K562 (cell line): ENCODE measurements around the gene CAMK2N1. TPM values are rescaled to one million over a fixed set of nuclear protein-coding genes. Genes with fewer than 3 reads are reported as not detected.

Experiments
- CEBPG ChIP-seq, 3 experiments: fragments of 200-800 bp in 1 of 3; sonication (Bioruptor generic) in 1 of 3; sonication (generic) in 1 of 3; formaldehyde crosslinking in 1 of 3; IDR thresholded peaks in 2 of 3; conservative IDR thresholded peaks in 1 of 3; 2 replicates each; pipeline versions ENCODE4 v1.6.1 to v1.8.0; 2016 to 2022; ENCODE audit warnings: missing compliant biosample characterization in 2 of 3, missing genetic modification characterization in 2 of 3, mild to moderate bottlenecking in 1 of 3, missing genetic modification reagents in 1 of 3
- CREBBP ChIP-seq: IDR thresholded peaks from one replicate; pipeline ENCODE4 v1.6.1; 2012; ENCODE audit warnings: low read depth, mild to moderate bottlenecking, control low read depth, inconsistent platforms, low read length
- CTCF ChIP-seq, 3 experiments: IDR thresholded peaks in 2 of 3; conservative IDR thresholded peaks in 1 of 3; 2 replicates each; pipeline ENCODE4 v1.5.1; 2011 to 2012; ENCODE audit warnings: low read length in 3 of 3, mild to moderate bottlenecking in 3 of 3, control low read depth in 2 of 3, improper control_type of control experiment in 1 of 3, inconsistent platforms in 1 of 3, low read depth in 1 of 3, mixed read lengths in 1 of 3, moderate library complexity in 1 of 3; ENCODE audit not compliant: insufficient read depth in 2 of 3
- DIDO1 ChIP-seq: fragments of 450-650 bp; IDR thresholded peaks from 2 replicates; pipeline ENCODE4 v1.6.1; 2016; ENCODE audit warnings: low read depth, missing biosample characterization, missing genetic modification characterization
- E2F6 ChIP-seq, 2 experiments: IDR thresholded peaks; 2 replicates each; pipeline ENCODE4 v1.6.1; 2011; ENCODE audit warnings: borderline replicate concordance in 1 of 2, control low read depth in 1 of 2, low read depth in 1 of 2, low read length in 1 of 2, mild to moderate bottlenecking in 1 of 2, mixed read lengths in 1 of 2, moderate library complexity in 1 of 2; ENCODE audit not compliant: insufficient read depth in 1 of 2, insufficient read length in 1 of 2, poor library complexity in 1 of 2, severe bottlenecking in 1 of 2; ENCODE audit errors: extremely low read depth in 1 of 2
- EHMT2 ChIP-seq: fragments of 450-650 bp; IDR thresholded peaks from 2 replicates; pipeline ENCODE4 v1.6.1; 2018; ENCODE audit warnings: antibody characterized with exemption
- FOXO4 ChIP-seq: fragments of 450-650 bp; formaldehyde crosslinking; IDR thresholded peaks from 2 replicates; pipeline ENCODE4 v1.4.0; 2020; ENCODE audit warnings: mild to moderate bottlenecking, moderate library complexity
- HLTF ChIP-seq: fragments of 450-650 bp; IDR thresholded peaks from 2 replicates; pipeline ENCODE4 v1.6.1; 2016
- KLF1 ChIP-seq: fragments of 450-650 bp; IDR thresholded peaks from 2 replicates; pipeline ENCODE4 v1.6.1; 2016; ENCODE audit warnings: missing genetic modification characterization, missing compliant biosample characterization
- KLF13 ChIP-seq: fragments of 450-650 bp; IDR thresholded peaks from 2 replicates; pipeline ENCODE4 v1.6.1; 2016; ENCODE audit warnings: missing genetic modification characterization, low read depth, mild to moderate bottlenecking, missing compliant biosample characterization, moderate library complexity, borderline replicate concordance
- LARP7 ChIP-seq: fragments of 450-650 bp; IDR thresholded peaks from 2 replicates; pipeline ENCODE4 v1.6.1; 2016
- MBD1 ChIP-seq: fragments of 250-450 bp; sonication (Bioruptor Pico); IDR thresholded peaks from 2 replicates; pipeline ENCODE4 v1.8.0; 2022; ENCODE audit warnings: inconsistent platforms
- NCOA1 ChIP-seq: fragments of 450-650 bp; IDR thresholded peaks from 2 replicates; pipeline ENCODE4 v1.6.1; 2016; ENCODE audit warnings: low read depth
- NRF1 ChIP-seq, 2 experiments: fragments of 450-650 bp; IDR thresholded peaks in 1 of 2; conservative IDR thresholded peaks in 1 of 2; 2 replicates each; pipeline ENCODE4 v1.6.1; 2014; ENCODE audit warnings: mild to moderate bottlenecking in 2 of 2
- RBM34 ChIP-seq: fragments of 200-400 bp; formaldehyde crosslinking; IDR thresholded peaks from 2 replicates; pipeline ENCODE4 v1.6.1; 2018; ENCODE audit warnings: low read length, borderline replicate concordance; ENCODE audit not compliant: insufficient read depth
- TEAD2 ChIP-seq: fragments of 450-650 bp; IDR thresholded peaks from 2 replicates; pipeline ENCODE4 v1.6.1; 2016; ENCODE audit warnings: missing genetic modification characterization, control low read depth, missing compliant biosample characterization
- THRAP3 ChIP-seq: fragments of 450-650 bp; IDR thresholded peaks from 2 replicates; pipeline ENCODE4 v1.6.1; 2016; ENCODE audit warnings: mild to moderate bottlenecking, inconsistent platforms, borderline replicate concordance
- ZNF175 ChIP-seq: fragments of 200-800 bp; sonication (Bioruptor generic); IDR thresholded peaks from 2 replicates; pipeline ENCODE4 v1.6.1; 2016; ENCODE audit warnings: low read depth, mild to moderate bottlenecking, missing genetic modification characterization, missing compliant biosample characterization
- ZNF184 ChIP-seq: sonication (generic); formaldehyde crosslinking; IDR thresholded peaks from 2 replicates; pipeline ENCODE4 v1.5.0; 2020; ENCODE audit warnings: missing genetic modification reagents
- ZNF445 ChIP-seq: fragments of 250-450 bp; sonication (Bioruptor Pico); IDR thresholded peaks from 2 replicates; pipeline ENCODE4 v1.4.0; 2020; ENCODE audit warnings: low read depth, mild to moderate bottlenecking, moderate library complexity
- ZNF561 ChIP-seq: fragments of 450-650 bp; formaldehyde crosslinking; conservative IDR thresholded peaks from 2 replicates; pipeline ENCODE4 v1.4.0; 2020; ENCODE audit warnings: mild to moderate bottlenecking, moderate library complexity
- ZNF707 ChIP-seq: fragments of 250-450 bp; sonication (Bioruptor Pico); conservative IDR thresholded peaks from 2 replicates; pipeline ENCODE4 v1.8.0; 2022; ENCODE audit warnings: inconsistent platforms, mild to moderate bottlenecking, moderate library complexity
- polyA plus RNA-seq, 8 experiments: library from polyadenylated mRNA; depleted of rRNA in 4 of 8; stranded (reverse) in 5 of 8; unstranded in 3 of 8; fragments of >200 nt; fragmentation: Nextera tagmentation in 2 of 8; fragmentation: Illumina TruSeq in 1 of 8; extraction: Ambion mirVana in 2 of 8; extraction: Trizol in 1 of 8; gene quantifications; 2 replicates each; pipeline versions ENCODE4 v1.2.1 to v1.2.3, GENCODE V29; 2011 to 2014; ENCODE audit warnings: inconsistent platforms in 1 of 8, missing spikeins in 1 of 8
- total RNA-seq, 7 experiments: library from RNA; depleted of rRNA in 6 of 7; stranded (reverse); fragments of >200 nt in 6 of 7; fragmentation: Illumina TruSeq in 2 of 7; extraction: Trizol in 2 of 7; gene quantifications; 2 replicates each; pipeline versions ENCODE4 v1.2.1 to v1.2.3, GENCODE V29; 2011 to 2021; ENCODE audit warnings: low replicate concordance in 1 of 7

The CAMK2N1 gene
- total and polyA plus RNA-seq, 9 of the 15 experiments (the other 6 are each of a cell fraction or from before 2014, with no cell fraction given): 0.09 to 1.4 (median 0.34) TPM

GRCh38 chr1:20486457-20487235, 636 bp upstream of the CAMK2N1 start (continued):
- TF ChIP-seq MBD1 (CRISPR knock-in tag): no peak
- no peak for TF ChIP-seq FOXO4 (CRISPR knock-in tag)
- TF ChIP-seq LARP7: no peak
- no peak for TF ChIP-seq ZNF175 (CRISPR knock-in tag)
- no peak for TF ChIP-seq ZNF561 (CRISPR knock-in tag)
- TF ChIP-seq ZNF184 (CRISPR knock-in tag): no peak
- no peak for TF ChIP-seq ZNF445 (CRISPR knock-in tag)
- no peak for TF ChIP-seq CREBBP
- TF ChIP-seq E2F6 (IDR thresholded peaks at IDR 0.05; ENCODE audit: borderline replicate concordance in 1 of 2, extremely low read depth in 1 of 2, insufficient read depth in 1 of 2, insufficient read length in 1 of 2, low read depth in 1 of 2, low read length in 1 of 2, poor library complexity in 1 of 2, severe bottlenecking in 1 of 2): peak in 1 of 2 experiments; percentile 54
- TF ChIP-seq KLF1 (tag): no peak
- TF ChIP-seq RBM34: no peak
- no peak for TF ChIP-seq KLF13
- no peak for TF ChIP-seq ZNF707 (CRISPR knock-in tag)
- no peak for TF ChIP-seq EHMT2
- no peak for TF ChIP-seq TEAD2
- TF ChIP-seq THRAP3: no peak
- peak; percentile 45 to 52; a peak in 1 of 4 replicates for TF ChIP-seq NRF1 (conservative IDR thresholded peaks at IDR 0.05 in 1 of 2, IDR thresholded peaks at IDR 0.05 in 1 of 2)
- TF ChIP-seq CTCF (IDR thresholded peaks at IDR 0.05 in 2 of 3, conservative IDR thresholded peaks at IDR 0.05 in 1 of 3; ENCODE audit: insufficient read depth in 2 of 3, low read depth in 1 of 3, low read length in 3 of 3): no peak
- TF ChIP-seq CEBPG (CRISPR knock-in tag; IDR thresholded peaks at IDR 0.05): no peak
- TF ChIP-seq CEBPG (tag; conservative IDR thresholded peaks at IDR 0.05 in 1 of 2, IDR thresholded peaks at IDR 0.05 in 1 of 2): no peak
- TF ChIP-seq HLTF: no peak
- TF ChIP-seq DIDO1 (tag): no peak
- TF ChIP-seq NCOA1: no peak
